Upper lobe of left lung (tissue), 6 donors: ENCODE results near the gene CLEC4A. TPM values are rescaled to one million over a fixed set of nuclear protein-coding genes. Genes with fewer than 3 reads are reported as not detected.
"Not testable (repeated sequence)": the region's sequence is repeated elsewhere in the genome, so short reads cannot be mapped to it uniquely, and the experiment has no call there.

Source experiments
- ATAC-seq, 2 donors: fragments of 200-7000 bp; cut with Tn5 transposase; one replicate each; pipeline ENCODE4 v1.9.1; 2022; ENCODE audit warnings: mild to moderate bottlenecking in 2 of 2, moderate library complexity in 2 of 2; ENCODE audit not compliant: low FRiP score in 2 of 2
- DNase-seq, 2 donors: peaks; one replicate each; pipeline ENCODE4 v3.0.0-alpha.2; 2019 to 2020
- H3K27ac ChIP-seq, 4 donors: fragments of 200-600 bp; sonication (generic); one replicate each; pipeline ENCODE4 v1.5.1; 2016 to 2019
- H3K27me3 ChIP-seq, 4 donors: fragments of 200-600 bp; sonication (generic); one replicate each; pipeline ENCODE4 v1.5.1; 2017 to 2019
- H3K36me3 ChIP-seq, 4 donors: fragments of 200-600 bp; sonication (generic); one replicate each; pipeline ENCODE4 v1.5.1; 2016 to 2019
- H3K4me1 ChIP-seq, 4 donors: fragments of 200-600 bp; sonication (generic); one replicate each; pipeline ENCODE4 v1.5.1; 2018 to 2019
- H3K4me3 ChIP-seq, 4 donors: fragments of 200-600 bp; sonication (generic); one replicate each; pipeline ENCODE4 v1.5.1; 2017 to 2019; ENCODE audit warnings: mild to moderate bottlenecking in 2 of 4, moderate library complexity in 1 of 4
- H3K9me3 ChIP-seq, 4 donors: fragments of 200-600 bp; sonication (generic); one replicate each; pipeline ENCODE4 v1.5.1; 2018 to 2019
- EP300 ChIP-seq, 4 donors: sonication (generic); formaldehyde crosslinking; IDR thresholded peaks; one replicate each; pipeline ENCODE4 v1.5.1; 2017; ENCODE audit warnings: antibody characterized with exemption in 4 of 4, control low read depth in 2 of 4
- POLR2A ChIP-seq, 4 donors: fragments of 450-650 bp; IDR thresholded peaks; one replicate each; pipeline ENCODE4 v1.5.1; 2016 to 2017; ENCODE audit warnings: antibody characterized with exemption in 4 of 4, mild to moderate bottlenecking in 2 of 4
- POLR2AphosphoS5 ChIP-seq, 2 donors: sonication (generic); formaldehyde crosslinking; IDR thresholded peaks; one replicate each; pipeline ENCODE4 v1.5.1; 2017; ENCODE audit warnings: antibody characterized with exemption in 2 of 2
- WGBS, 2 donors: methylation state at CpG; one replicate each; pipeline ENCODE4 v1.1.5; 2017 to 2018; 5-methylcytosine and 5-hydroxymethylcytosine counted together
- total RNA-seq, 6 donors: library from RNA; depleted of rRNA in 4 of 6; stranded (reverse); fragments of >200 nt in 4 of 6; gene quantifications; one replicate each; pipeline versions ENCODE4 v1.1.0 to v1.2.1, GENCODE V29; 2016 to 2021
- TF ChIP-seq, protein P1 (sequence below), 6 experiments: fragments of 450-650 bp in 4 of 6; fragments of 200-600 bp in 2 of 6; sonication (generic) in 2 of 6; IDR thresholded peaks; one replicate each; pipeline ENCODE4 v1.5.1; 2016 to 2019; ENCODE audit warnings: antibody characterized with exemption in 6 of 6
- donor health status: DM: no; HTN: no; CAD: no; lungs with moderate emphysema.
- donor health status: DM: no; HTN: yes; CAD: no; lungs with severe emphysema.

The CLEC4A gene
- total RNA-seq, 6 donors from 2014 or later = 0.67 to 26.2 (median 6.8) TPM

DNA sequence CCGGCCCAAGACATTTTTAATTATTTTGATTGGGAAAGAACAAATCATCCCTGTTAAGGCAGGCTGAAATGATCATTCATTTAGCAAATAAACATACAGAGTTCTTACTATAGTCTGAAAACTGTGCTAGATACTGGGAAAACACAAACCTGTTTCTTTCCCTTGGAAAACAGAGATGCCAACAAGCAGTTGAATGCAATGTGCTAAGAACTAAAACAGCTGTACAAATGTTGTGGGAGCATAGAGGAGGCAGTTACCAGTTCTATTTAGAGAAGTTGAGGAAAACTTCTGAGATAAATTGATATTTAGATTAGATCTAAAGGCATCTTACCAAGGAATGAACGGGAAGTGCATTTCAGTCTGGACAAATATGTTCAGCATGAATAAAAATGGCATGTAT is 44.5 kb upstream of the CLEC4A start:
- H3K36me3 ChIP-seq = no peaks in the 10 kb centered on the region
- WGBS, 2 donors = 81 to 83% methylated on average over 2 of the region's 2 CpGs
- H3K27me3 ChIP-seq = no peaks in the 10 kb centered on the region
- ATAC-seq (no peak), DNase-seq (no peak)
- no peaks in the 10 kb centered on the region for H3K9me3 ChIP-seq
- no peak overlapping the region for H3K27ac ChIP-seq
- TF ChIP-seq, protein P1, sequence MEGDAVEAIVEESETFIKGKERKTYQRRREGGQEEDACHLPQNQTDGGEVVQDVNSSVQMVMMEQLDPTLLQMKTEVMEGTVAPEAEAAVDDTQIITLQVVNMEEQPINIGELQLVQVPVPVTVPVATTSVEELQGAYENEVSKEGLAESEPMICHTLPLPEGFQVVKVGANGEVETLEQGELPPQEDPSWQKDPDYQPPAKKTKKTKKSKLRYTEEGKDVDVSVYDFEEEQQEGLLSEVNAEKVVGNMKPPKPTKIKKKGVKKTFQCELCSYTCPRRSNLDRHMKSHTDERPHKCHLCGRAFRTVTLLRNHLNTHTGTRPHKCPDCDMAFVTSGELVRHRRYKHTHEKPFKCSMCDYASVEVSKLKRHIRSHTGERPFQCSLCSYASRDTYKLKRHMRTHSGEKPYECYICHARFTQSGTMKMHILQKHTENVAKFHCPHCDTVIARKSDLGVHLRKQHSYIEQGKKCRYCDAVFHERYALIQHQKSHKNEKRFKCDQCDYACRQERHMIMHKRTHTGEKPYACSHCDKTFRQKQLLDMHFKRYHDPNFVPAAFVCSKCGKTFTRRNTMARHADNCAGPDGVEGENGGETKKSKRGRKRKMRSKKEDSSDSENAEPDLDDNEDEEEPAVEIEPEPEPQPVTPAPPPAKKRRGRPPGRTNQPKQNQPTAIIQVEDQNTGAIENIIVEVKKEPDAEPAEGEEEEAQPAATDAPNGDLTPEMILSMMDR (IDR thresholded peaks at IDR 0.05) = no peak
- TF ChIP-seq EP300 (IDR thresholded peaks at IDR 0.05) = no peak
- no peak for TF ChIP-seq POLR2A (IDR thresholded peaks at IDR 0.05)
- TF ChIP-seq POLR2AphosphoS5 (IDR thresholded peaks at IDR 0.05) = no peak
- peaks cover 9 to 22% (median 15%) of the 10 kb centered on the region in 4 donors for H3K4me1 ChIP-seq
- H3K4me3 ChIP-seq = no peak overlapping the region

DNA sequence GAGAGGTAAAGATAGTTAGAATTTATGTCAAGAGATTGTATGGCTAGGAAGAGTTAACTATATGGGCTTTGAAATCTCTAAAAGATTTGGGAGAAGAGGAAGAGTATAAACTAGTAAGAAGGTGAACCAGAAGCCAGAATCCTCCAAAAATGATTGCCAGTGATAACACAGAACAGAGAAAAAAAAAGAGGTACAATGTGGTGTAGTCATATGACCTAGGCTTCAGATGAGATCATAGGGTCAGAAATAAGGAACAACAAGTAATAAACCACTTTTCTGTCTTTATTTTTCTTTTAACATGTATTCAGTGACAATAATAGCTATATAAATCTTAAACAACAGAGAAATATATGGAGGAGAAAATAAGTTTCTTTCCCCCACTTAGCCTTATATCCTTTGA is 43.3 kb upstream of the CLEC4A start:
- H3K36me3 ChIP-seq = no peaks in the 10 kb centered on the region
- H3K4me3 ChIP-seq = no peak overlapping the region
- TF ChIP-seq EP300 (IDR thresholded peaks at IDR 0.05) = no peak
- TF ChIP-seq, protein P1 (IDR thresholded peaks at IDR 0.05) = no peak
- TF ChIP-seq POLR2AphosphoS5 (IDR thresholded peaks at IDR 0.05) = no peak
- TF ChIP-seq POLR2A (IDR thresholded peaks at IDR 0.05) = no peak
- peaks cover 12 to 34% (median 22%) of the 10 kb centered on the region in 4 donors for H3K4me1 ChIP-seq
- ATAC-seq = no peak
- H3K9me3 ChIP-seq = no peaks in the 10 kb centered on the region
- peak overlapping the region in 2 of 4 donors; percentile 22 to 97 for H3K27ac ChIP-seq
- DNase-seq = no peak
- no peaks in the 10 kb centered on the region for H3K27me3 ChIP-seq

DNA sequence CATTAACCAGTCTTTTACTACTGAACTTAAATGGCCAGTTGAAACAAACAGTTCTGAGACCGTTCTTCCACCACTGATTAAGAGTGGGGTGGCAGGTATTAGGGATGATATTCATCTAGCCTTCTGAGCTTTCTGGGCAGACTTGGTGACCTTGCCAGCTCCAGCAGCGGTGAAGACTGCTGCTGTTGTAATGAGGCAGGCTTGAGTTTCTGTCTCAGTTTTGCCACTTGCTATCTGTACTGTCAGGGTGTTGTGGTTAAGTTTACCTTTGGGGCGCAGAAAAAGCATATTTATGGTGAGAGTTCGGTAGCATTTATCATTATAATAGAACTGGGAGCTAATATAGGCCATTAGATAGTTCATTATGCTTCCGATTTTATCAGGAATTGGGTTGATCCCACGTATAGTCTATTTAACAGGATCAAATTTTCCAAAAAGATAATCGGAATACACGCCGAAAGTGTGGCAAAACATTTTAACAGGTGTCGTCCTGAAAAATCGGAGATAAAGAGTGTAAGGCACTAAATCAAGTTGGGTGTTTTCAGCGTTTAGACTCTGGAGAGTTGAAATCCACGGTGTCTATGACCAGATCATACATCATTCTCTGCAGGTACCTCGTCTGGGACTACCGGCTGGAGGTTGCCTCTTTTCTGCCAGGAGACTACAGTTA is 42.0 kb upstream of the CLEC4A start:
- peak in 1 of 2 donors; percentile 42 for ATAC-seq

DNA sequence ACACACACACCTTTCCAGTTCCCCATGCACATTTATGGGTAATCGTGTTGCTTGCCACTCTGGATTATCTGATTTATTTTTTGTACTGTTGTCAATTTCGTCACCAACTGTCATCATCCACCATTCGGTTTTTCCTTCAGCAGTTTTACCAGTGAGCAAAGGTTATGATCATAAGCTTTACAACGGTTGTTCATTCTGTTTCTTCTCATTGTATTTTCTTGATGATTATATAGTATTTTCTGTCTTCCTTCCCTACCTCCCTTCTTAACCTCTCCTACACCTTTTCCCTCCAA is 40.7 kb upstream of the CLEC4A start:
- Histone ChIP-seq H3K4me1 (peaks cover 18 to 50% (median 25%) of the 10 kb centered on the region in 4 donors), H3K27ac (peak overlapping the region; percentile 92 to 98 (median 95)), H3K4me3 (peak overlapping the region; percentile 73 to 97 (median 83)), H3K27me3 (no peaks in the 10 kb centered on the region), H3K36me3 (peaks cover 0 to 9% (median 0%) of the 10 kb centered on the region in 4 donors), H3K9me3 (no peaks in the 10 kb centered on the region)
- no peak for ATAC-seq
- DNase-seq = no peak
- WGBS, 2 donors = 4 to 6% methylated on average over 4 of the region's 4 CpGs
- TF ChIP-seq POLR2AphosphoS5 (IDR thresholded peaks at IDR 0.05) (no peak), EP300 (IDR thresholded peaks at IDR 0.05) (no peak), POLR2A (IDR thresholded peaks at IDR 0.05) (no peak)
- TF ChIP-seq, protein P1 (IDR thresholded peaks at IDR 0.05) = no peak

More for the DNA sequence above, 42.0 kb upstream of the CLEC4A start:
- peaks cover 0 to 7% (median 0%) of the 10 kb centered on the region in 4 donors for H3K36me3 ChIP-seq
- no peaks in the 10 kb centered on the region for H3K9me3 ChIP-seq
- DNase-seq = no peak
- WGBS, 2 donors = 3 to 5% methylated on average over 15 of the region's 15 CpGs
- TF ChIP-seq POLR2AphosphoS5 (IDR thresholded peaks at IDR 0.05) (no peak), EP300 (IDR thresholded peaks at IDR 0.05) (no peak), POLR2A (IDR thresholded peaks at IDR 0.05) (no peak)
- TF ChIP-seq, protein P1 (IDR thresholded peaks at IDR 0.05) = no peak
- peaks cover 12 to 44% (median 22%) of the 10 kb centered on the region in 4 donors for H3K4me1 ChIP-seq
- H3K27me3 ChIP-seq = no peaks in the 10 kb centered on the region
- H3K4me3 ChIP-seq = peak overlapping the region; percentile 4 to 97 (median 83)
- H3K27ac ChIP-seq = peak overlapping the region; percentile 92 to 98 (median 95)

DNA sequence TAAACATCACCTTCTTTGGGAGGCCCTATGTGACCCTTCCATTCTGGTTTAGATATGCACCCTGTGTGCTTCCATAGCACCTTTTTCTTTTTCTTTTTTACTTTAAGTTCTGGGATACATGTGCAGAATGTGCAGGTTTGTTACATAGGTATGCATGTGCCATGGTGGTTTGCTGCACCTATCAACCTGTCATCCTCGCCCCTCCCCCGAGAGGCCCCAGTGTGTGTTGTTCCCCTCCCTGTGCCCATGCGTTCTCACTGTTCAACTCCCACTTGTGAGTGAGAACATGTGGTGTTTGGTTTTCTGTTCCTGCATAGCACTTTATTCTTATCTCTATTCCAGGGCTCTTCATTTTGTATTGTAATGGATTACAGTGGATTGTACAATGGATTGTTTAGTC is 39.1 kb upstream of the CLEC4A start:
- Histone ChIP-seq H3K36me3 (peaks cover 0 to 13% (median under 1%) of the 10 kb centered on the region in 4 donors), H3K4me1 (peaks cover 26 to 58% (median 33%) of the 10 kb centered on the region in 4 donors)
- H3K27me3 ChIP-seq, H3K4me3 ChIP-seq, H3K27ac ChIP-seq, H3K9me3 ChIP-seq, ATAC-seq, DNase-seq: not testable (repeated sequence)
- WGBS, 2 donors = 47 to 57% methylated on average over 3 of the region's 3 CpGs
